Neural progenitor cell (in vitro differentiated cells): ENCODE results near the gene LRP1B.

Experiments used
- CTCF ChIP-seq: fragments of 200-600 bp; sonication (generic); IDR thresholded peaks from 2 replicates; pipeline ENCODE4 v1.5.1; 2017; ENCODE audit warnings: antibody characterized with exemption, mild to moderate bottlenecking
- EZH2 ChIP-seq: fragments of 200-600 bp; sonication (generic); IDR thresholded peaks from 2 replicates; pipeline ENCODE4 v1.6.1; 2017; ENCODE audit warnings: antibody characterized with exemption, mild to moderate bottlenecking, moderate library complexity
- EZH2phosphoT487 ChIP-seq: fragments of 200-600 bp; sonication (generic); IDR thresholded peaks from 2 replicates; pipeline ENCODE4 v1.6.1; 2017; ENCODE audit warnings: antibody characterized with exemption

GRCh38 chr2:141439524-141439923 is 691.3 kb downstream of the LRP1B start:
- TF ChIP-seq CTCF = no peak
- TF ChIP-seq EZH2phosphoT487 = no peak
- TF ChIP-seq EZH2 = no peak
